Erythroblast (primary cell): Measurements from ENCODE around the gene FGF14.

ENCODE experiments used
- GATA1 ChIP-seq: IDR thresholded peaks from 2 replicates; pipeline ENCODE4 v1.6.1; 2011; ENCODE audit warnings: low read depth, mild to moderate bottlenecking, control low read depth, low read length, moderate library complexity
- POLR2A ChIP-seq: IDR thresholded peaks from 2 replicates; pipeline ENCODE4 v1.6.1; 2011; ENCODE audit warnings: mild to moderate bottlenecking, low read length

DNA sequence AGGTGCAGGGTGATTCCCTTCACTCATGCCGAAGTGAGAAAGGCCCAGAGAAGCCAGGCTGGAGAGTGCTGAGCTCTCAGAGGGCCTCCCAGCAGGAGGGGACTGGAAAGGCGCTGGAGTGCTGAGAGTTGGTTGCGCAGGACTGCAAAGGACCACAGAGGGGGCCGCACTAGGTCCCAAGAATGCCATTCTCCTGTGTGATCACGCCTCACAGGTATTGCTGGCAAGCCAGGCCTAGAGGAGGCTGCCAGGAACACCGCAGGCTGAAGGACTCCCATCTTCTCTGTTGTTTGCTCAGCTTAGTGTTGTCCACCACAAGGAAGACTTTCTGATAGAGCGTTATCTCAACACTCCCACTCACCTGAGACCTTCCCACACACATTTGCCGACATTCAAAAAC is 165.0 kb downstream of the FGF14 start:
- TF ChIP-seq GATA1 = no peak
- TF ChIP-seq POLR2A = no peak
